Mucosa of descending colon (tissue), 3 donors: ENCODE measurements around the gene CALN1. TPM values are rescaled to one million over a fixed set of nuclear protein-coding genes. Genes with fewer than 3 reads are reported as not detected.

Experiments used
- ATAC-seq: fragments of 200-7000 bp; cut with Tn5 transposase; one replicate; pipeline ENCODE4 v1.9.1; 2020; ENCODE audit warnings: mild to moderate bottlenecking, moderate library complexity
- DNase-seq, 3 donors: peaks; one replicate each; pipeline ENCODE4 v3.0.0-alpha.2; 2020
- H3K36me3 ChIP-seq: fragments of 200-600 bp; one replicate; pipeline ENCODE4 v1.8.0; 2021; ENCODE audit warnings: low read depth, mild to moderate bottlenecking
- H3K4me1 ChIP-seq: fragments of 200-600 bp; one replicate; pipeline ENCODE4 v1.8.0; 2021; ENCODE audit warnings: low read depth, mild to moderate bottlenecking
- H3K4me3 ChIP-seq: fragments of 200-600 bp; one replicate; pipeline ENCODE4 v1.8.0; 2021; ENCODE audit warnings: mild to moderate bottlenecking
- H3K9me3 ChIP-seq: fragments of 200-600 bp; one replicate; pipeline ENCODE4 v1.8.0; 2021; ENCODE audit warnings: mild to moderate bottlenecking
- intact Hi-C, 2 donors: fragments of 100-400 bp; cut with DNase I in 1 of 2; cut with micrococcal nuclease in 1 of 2; formaldehyde crosslinking; loops; one replicate each; pipeline versions ENCODE4 v1.11.0 to v1.11.1; 2022; cut with DNase I, micrococcal nuclease
- total RNA-seq, 3 donors: library from RNA; stranded (reverse); fragmentation: NEBNext Ultra II Directional in 2 of 3; extraction: Animal tissue kit (Norgen Biotek cat#: 25700) in 2 of 3; gene quantifications; one replicate each; pipeline versions ENCODE4 v1.2.1 to v1.2.4, GENCODE V29; 2021 to 2023
- TF ChIP-seq, protein P1 (sequence below): fragments of 200-600 bp; IDR thresholded peaks from one replicate; pipeline ENCODE4 v1.8.0; 2022; ENCODE audit warnings: antibody characterized with exemption, mild to moderate bottlenecking
- donor health status: DM: no; HTN: no; CAD: no; lungs with moderate emphysema.
- donor health status: DM: no; HTN: no; CAD: no.
- donor health status: DM: no; HTN: yes; CAD: no.

CALN1 gene
- total RNA-seq, 3 donors from 2014 or later: not detected

DNA sequence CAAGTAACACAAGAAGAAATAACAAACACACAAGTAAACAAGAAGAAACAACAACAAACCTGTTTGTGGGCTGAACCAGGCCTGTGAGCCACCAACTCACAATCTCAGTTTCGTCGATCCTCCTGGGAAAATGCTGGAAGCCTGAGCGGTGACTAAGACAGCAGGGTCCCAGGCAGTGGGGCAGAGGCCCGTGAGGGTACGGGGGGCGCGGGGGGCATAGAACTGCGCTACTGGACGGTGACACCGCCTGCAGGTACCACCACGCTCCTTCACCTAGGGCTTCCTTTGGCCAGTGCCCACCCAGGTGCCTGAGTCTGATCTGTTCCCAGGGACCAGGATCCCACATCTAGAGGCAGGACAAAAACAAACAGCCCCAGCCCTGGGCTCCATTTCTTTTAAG lies 3.4 kb upstream of the CALN1 start:
- ATAC-seq: no peak
- Histone ChIP-seq H3K4me3 (no peak overlapping the region), H3K4me1 (no peaks in the 10 kb centered on the region), H3K36me3 (no peaks in the 10 kb centered on the region), H3K9me3 (no peaks in the 10 kb centered on the region)
- TF ChIP-seq, protein P1, sequence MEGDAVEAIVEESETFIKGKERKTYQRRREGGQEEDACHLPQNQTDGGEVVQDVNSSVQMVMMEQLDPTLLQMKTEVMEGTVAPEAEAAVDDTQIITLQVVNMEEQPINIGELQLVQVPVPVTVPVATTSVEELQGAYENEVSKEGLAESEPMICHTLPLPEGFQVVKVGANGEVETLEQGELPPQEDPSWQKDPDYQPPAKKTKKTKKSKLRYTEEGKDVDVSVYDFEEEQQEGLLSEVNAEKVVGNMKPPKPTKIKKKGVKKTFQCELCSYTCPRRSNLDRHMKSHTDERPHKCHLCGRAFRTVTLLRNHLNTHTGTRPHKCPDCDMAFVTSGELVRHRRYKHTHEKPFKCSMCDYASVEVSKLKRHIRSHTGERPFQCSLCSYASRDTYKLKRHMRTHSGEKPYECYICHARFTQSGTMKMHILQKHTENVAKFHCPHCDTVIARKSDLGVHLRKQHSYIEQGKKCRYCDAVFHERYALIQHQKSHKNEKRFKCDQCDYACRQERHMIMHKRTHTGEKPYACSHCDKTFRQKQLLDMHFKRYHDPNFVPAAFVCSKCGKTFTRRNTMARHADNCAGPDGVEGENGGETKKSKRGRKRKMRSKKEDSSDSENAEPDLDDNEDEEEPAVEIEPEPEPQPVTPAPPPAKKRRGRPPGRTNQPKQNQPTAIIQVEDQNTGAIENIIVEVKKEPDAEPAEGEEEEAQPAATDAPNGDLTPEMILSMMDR: no peak
- intact Hi-C loops: no loop called here
- no peak for DNase-seq

DNA sequence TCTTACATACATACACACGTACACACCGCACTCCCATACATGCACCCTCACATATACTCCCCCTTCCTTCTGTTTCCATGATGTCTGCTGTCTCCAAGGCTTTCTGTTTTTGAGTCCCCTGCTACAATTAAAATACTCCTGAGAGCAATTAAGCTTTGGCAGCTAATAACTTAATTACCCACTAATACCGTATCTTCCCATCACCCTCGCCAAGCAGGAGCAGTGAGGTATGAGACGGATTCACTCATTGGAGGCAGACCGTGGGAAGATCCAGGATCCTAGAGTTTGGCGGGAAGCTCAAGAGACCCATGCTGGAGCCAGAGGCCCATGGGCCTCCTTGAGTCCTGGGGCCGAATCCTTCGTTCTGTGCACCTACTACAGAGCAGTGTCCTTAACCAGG lies 1.7 kb upstream of the CALN1 start:
- H3K36me3 ChIP-seq: no peaks in the 10 kb centered on the region
- DNase-seq (no peak), ATAC-seq (no peak)
- intact Hi-C loops: no loop called here
- TF ChIP-seq, protein P1: no peak
- no peaks in the 10 kb centered on the region for H3K4me1 ChIP-seq
- no peaks in the 10 kb centered on the region for H3K9me3 ChIP-seq
- H3K4me3 ChIP-seq: no peak overlapping the region

DNA sequence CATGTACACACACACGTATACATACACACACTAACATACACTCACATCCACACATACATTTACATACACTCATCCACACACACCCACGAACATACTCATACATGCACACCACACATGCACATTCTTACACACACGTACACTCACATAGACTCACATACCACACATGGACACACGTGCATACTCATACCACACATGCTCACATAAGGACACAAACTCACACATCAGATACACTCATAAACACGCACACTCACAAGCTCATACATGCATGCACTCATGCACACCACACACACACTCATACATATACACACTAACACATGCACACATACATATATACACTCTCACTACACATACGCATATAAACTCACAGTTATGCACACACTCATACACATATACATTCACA lies 1.2 kb upstream of the CALN1 start:
- TF ChIP-seq, protein P1: no peak
- no peak overlapping the region for H3K4me3 ChIP-seq
- no peaks in the 10 kb centered on the region for H3K9me3 ChIP-seq
- ATAC-seq (no peak), DNase-seq (no peak)
- H3K4me1 ChIP-seq: no peaks in the 10 kb centered on the region
- intact Hi-C loops: no loop called here
- H3K36me3 ChIP-seq: no peaks in the 10 kb centered on the region

DNA sequence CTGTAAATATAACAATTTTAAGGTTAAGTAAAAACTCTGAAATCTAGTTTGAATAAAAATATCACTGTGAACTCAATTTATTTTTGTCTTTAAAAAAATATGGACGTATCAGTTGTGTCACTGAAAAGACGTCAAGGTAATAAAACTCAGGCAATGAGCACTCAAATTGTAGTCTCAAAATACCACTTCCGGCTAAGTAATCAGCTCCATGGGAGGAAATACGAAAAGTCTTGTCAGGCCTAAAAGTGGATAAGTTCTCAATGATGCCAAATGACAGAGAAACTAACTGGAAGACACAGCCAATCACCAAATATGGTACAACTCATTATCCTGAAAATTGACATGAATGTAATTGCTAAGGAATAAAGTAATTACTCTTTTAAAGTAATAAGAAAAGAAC lies 719 bp downstream of the CALN1 start:
- intact Hi-C loops: no loop called here
- H3K4me3 ChIP-seq: no peak overlapping the region
- ATAC-seq (no peak), DNase-seq (no peak)
- no peaks in the 10 kb centered on the region for H3K9me3 ChIP-seq
- TF ChIP-seq, protein P1: no peak
- no peaks in the 10 kb centered on the region for H3K4me1 ChIP-seq
- H3K36me3 ChIP-seq: no peaks in the 10 kb centered on the region

DNA sequence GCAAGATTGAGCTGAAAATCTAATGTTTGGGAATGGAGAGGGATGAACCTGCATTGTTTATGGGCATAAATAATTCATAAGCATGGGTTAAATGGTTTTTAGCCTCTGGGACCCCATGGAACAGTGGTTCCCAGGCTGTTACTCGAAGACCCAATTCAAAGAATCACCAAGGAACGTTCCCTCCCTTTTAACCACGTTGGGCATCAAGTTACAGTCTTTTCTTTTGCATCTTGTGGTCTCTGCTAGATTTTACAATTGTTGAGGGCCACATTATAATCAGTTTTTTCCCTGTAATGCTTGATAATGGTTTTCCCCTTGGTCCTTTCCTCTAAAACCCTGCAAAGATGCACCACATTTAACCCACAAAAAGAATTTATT lies 2.5 kb downstream of the CALN1 start:
- Histone ChIP-seq H3K4me3 (no peak overlapping the region), H3K9me3 (no peaks in the 10 kb centered on the region), H3K4me1 (no peaks in the 10 kb centered on the region), H3K36me3 (no peaks in the 10 kb centered on the region)
- TF ChIP-seq, protein P1: no peak
- DNase-seq (no peak), ATAC-seq (no peak)
- intact Hi-C loops: no loop called here

DNA sequence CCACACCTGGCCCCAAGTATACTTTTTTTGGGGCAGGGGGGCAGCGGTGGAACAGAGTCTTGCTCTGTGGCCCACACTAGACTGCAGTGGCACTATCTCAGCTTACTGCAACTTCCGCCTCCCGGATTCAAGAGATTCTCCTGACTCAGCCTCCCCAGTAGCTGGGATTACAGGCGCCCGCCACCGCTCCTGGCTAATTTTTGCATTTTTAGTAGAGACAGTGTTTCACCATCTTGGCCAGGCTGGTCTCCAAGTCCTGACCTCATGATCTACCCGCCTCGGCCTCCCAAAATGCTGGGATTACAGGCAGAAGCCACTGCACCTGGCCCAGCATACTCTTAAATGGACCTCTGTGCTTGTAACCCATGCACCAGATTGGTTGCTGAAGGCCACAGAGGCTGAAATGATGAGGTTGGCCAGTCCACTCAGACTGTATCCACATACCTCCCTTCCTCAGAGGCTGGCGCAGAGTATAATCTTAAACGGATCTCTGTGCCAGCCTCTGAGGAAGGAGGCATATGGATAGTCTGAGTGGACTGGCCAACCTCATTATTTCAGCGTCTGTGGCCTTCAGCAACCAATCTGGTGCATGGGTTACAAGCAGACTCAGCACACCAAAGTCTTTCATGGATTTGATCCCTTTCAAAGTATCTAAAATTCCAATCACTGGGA lies 3.0 kb downstream of the CALN1 start:
- Histone ChIP-seq H3K4me1 (no peaks in the 10 kb centered on the region), H3K36me3 (no peaks in the 10 kb centered on the region), H3K9me3 (no peaks in the 10 kb centered on the region), H3K4me3 (no peak overlapping the region)
- ATAC-seq (no peak), DNase-seq (no peak)
- TF ChIP-seq, protein P1: no peak
- intact Hi-C loops: no loop called here
